ENCODE measurements around the gene PHACTR1.

PHACTR1 gene

GRCh38 chr6:13079096-13079723 lies 362.6 kb downstream of the PHACTR1 start:
- DNase-seq: no peak

- DNase-seq: no peak
Measured at GRCh38 chr6:13080462-13081188, 364.1 kb downstream of the PHACTR1 start.

GRCh38 chr6:13081189-13081563 lies 364.6 kb downstream of the PHACTR1 start:
- DNase-seq: no peak

- DNase-seq: no peak
Measured at GRCh38 chr6:13089296-13089994, 372.9 kb downstream of the PHACTR1 start.

- DNase-seq: no peak
Measured at GRCh38 chr6:13091192-13091591, 374.6 kb downstream of the PHACTR1 start.

- DNase-seq: no peak
Measured at GRCh38 chr6:13094781-13095425, 378.3 kb downstream of the PHACTR1 start.

GRCh38 chr6:13096084-13096483 lies 379.5 kb downstream of the PHACTR1 start:
- DNase-seq: no peak

- DNase-seq: no peak
Measured at GRCh38 chr6:13097454-13097853, 380.9 kb downstream of the PHACTR1 start.

- no peak for DNase-seq
Measured at GRCh38 chr6:13098006-13098405, 381.4 kb downstream of the PHACTR1 start.

GRCh38 chr6:13098793-13099570 lies 382.4 kb downstream of the PHACTR1 start:
- DNase-seq: no peak

- no peak for DNase-seq
Measured at GRCh38 chr6:13099771-13100170, 383.2 kb downstream of the PHACTR1 start.

- no peak for DNase-seq
Measured at GRCh38 chr6:13101409-13101808, 384.8 kb downstream of the PHACTR1 start.

- no peak for DNase-seq
Measured at GRCh38 chr6:13101985-13102384, 385.4 kb downstream of the PHACTR1 start.

GRCh38 chr6:13103169-13103568 lies 386.6 kb downstream of the PHACTR1 start:
- DNase-seq: no peak

- no peak for DNase-seq
Measured at GRCh38 chr6:13105139-13105538, 388.6 kb downstream of the PHACTR1 start.

- no peak for DNase-seq
Measured at GRCh38 chr6:13112921-13113320, 396.4 kb downstream of the PHACTR1 start.

GRCh38 chr6:13113376-13113775 lies 396.8 kb downstream of the PHACTR1 start:
- DNase-seq: no peak

GRCh38 chr6:13113981-13114593 lies 397.5 kb downstream of the PHACTR1 start:
- DNase-seq: no peak

GRCh38 chr6:13116155-13116554 lies 399.6 kb downstream of the PHACTR1 start:
- DNase-seq: no peak

- DNase-seq: no peak
Measured at GRCh38 chr6:13117570-13117969, 401.0 kb downstream of the PHACTR1 start.

- no peak for DNase-seq
Measured at GRCh38 chr6:13119549-13119948, 403.0 kb downstream of the PHACTR1 start.

Measured in activated naive CD4-positive, alpha-beta T cell (primary cell).